Measurements from ENCODE around the gene EP400.

The EP400 gene

GRCh38 chr12:132053338-132054330, 103.9 kb downstream of the EP400 start:
- TF ChIP-seq CTCF (IDR thresholded peaks at IDR 0.05; ENCODE audit: low read depth, low read length), result no peak

GRCh38 chr12:132054983-132055382, 105.2 kb downstream of the EP400 start:
- no peak for TF ChIP-seq CTCF (IDR thresholded peaks at IDR 0.05; ENCODE audit: low read depth, low read length)

More at GRCh38 chr12:132053338-132054330, 103.9 kb downstream of the EP400 start:
- no peak overlapping the region for H3K4me3 ChIP-seq (replicated peaks in 1 of 2; ENCODE audit: low read depth in 2 of 2, low read length in 2 of 2)
- DNase-seq (ENCODE audit: low read depth in 2 of 2), result no peak

GRCh38 chr12:132055535-132056096, 105.9 kb downstream of the EP400 start:
- TF ChIP-seq CTCF (IDR thresholded peaks at IDR 0.05; ENCODE audit: low read depth, low read length), result no peak
- no peak overlapping the region for H3K4me3 ChIP-seq (replicated peaks in 1 of 2; ENCODE audit: low read depth in 2 of 2, low read length in 2 of 2)
- no peak for DNase-seq (ENCODE audit: low read depth in 2 of 2)

More at GRCh38 chr12:132054983-132055382, 105.2 kb downstream of the EP400 start:
- H3K4me3 ChIP-seq (replicated peaks in 1 of 2; ENCODE audit: low read depth in 2 of 2, low read length in 2 of 2), result no peak overlapping the region
- no peak for DNase-seq (ENCODE audit: low read depth in 2 of 2)

- no peak for DNase-seq (ENCODE audit: low read depth in 2 of 2)
- no peak for TF ChIP-seq CTCF (IDR thresholded peaks at IDR 0.05; ENCODE audit: low read depth, low read length)
- no peak overlapping the region for H3K4me3 ChIP-seq (replicated peaks in 1 of 2; ENCODE audit: low read depth in 2 of 2, low read length in 2 of 2)
Measured at GRCh38 chr12:132056320-132056719, 106.6 kb downstream of the EP400 start.

- TF ChIP-seq CTCF (IDR thresholded peaks at IDR 0.05; ENCODE audit: low read depth, low read length), result no peak
- DNase-seq (ENCODE audit: low read depth in 2 of 2), result no peak
- no peak overlapping the region for H3K4me3 ChIP-seq (replicated peaks in 1 of 2; ENCODE audit: low read depth in 2 of 2, low read length in 2 of 2)
Measured at GRCh38 chr12:132056951-132057350, 107.2 kb downstream of the EP400 start.

GRCh38 chr12:132057691-132058090, 107.9 kb downstream of the EP400 start:
- DNase-seq (ENCODE audit: low read depth in 2 of 2), result no peak
- H3K4me3 ChIP-seq (replicated peaks in 1 of 2; ENCODE audit: low read depth in 2 of 2, low read length in 2 of 2), result no peak overlapping the region
- no peak for TF ChIP-seq CTCF (IDR thresholded peaks at IDR 0.05; ENCODE audit: low read depth, low read length)
